Adrenal gland (tissue), 5 donors: Measurements from ENCODE around the gene MYCBP2.

Experiments used
- POLR2A ChIP-seq, 2 donors: fragments of 450-650 bp; IDR thresholded peaks; one replicate each; pipeline ENCODE4 v1.6.1; 2017; ENCODE audit warnings: antibody characterized with exemption in 2 of 2, mild to moderate bottlenecking in 2 of 2, moderate library complexity in 1 of 2
- TF ChIP-seq, protein P1 (sequence below), 6 experiments: fragments of 450-650 bp in 4 of 6; fragments of 200-600 bp in 2 of 6; sonication (generic) in 1 of 6; IDR thresholded peaks; 1 replicate in 5 of 6; 2 replicates in 1 of 6; pipeline versions ENCODE4 v1.5.1 to v1.8.0; 2016 to 2021; ENCODE audit warnings: antibody characterized with exemption in 6 of 6, mild to moderate bottlenecking in 2 of 6, moderate library complexity in 1 of 6
- donor health status: DM: no; HTN: no; CAD: no.

DNA sequence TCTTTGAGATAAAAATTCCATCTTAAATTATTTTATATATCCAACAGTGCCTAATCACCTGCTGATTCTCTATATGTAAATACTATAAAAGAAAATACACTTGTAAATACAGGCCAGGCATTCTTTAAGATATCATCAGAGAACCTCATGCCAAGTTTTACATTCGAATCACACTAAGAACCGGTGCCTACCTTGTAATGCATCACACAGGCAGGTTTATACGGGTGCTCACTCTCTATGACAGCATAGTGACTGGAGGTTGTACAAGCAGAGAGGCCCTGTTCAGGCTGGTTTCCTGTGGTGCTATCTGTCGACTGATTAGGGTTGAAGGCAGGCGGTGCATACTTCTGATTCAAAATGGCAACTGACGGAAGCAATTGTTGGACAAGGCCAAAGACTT is 158.7 kb downstream of the MYCBP2 start:
- TF ChIP-seq, protein P1, sequence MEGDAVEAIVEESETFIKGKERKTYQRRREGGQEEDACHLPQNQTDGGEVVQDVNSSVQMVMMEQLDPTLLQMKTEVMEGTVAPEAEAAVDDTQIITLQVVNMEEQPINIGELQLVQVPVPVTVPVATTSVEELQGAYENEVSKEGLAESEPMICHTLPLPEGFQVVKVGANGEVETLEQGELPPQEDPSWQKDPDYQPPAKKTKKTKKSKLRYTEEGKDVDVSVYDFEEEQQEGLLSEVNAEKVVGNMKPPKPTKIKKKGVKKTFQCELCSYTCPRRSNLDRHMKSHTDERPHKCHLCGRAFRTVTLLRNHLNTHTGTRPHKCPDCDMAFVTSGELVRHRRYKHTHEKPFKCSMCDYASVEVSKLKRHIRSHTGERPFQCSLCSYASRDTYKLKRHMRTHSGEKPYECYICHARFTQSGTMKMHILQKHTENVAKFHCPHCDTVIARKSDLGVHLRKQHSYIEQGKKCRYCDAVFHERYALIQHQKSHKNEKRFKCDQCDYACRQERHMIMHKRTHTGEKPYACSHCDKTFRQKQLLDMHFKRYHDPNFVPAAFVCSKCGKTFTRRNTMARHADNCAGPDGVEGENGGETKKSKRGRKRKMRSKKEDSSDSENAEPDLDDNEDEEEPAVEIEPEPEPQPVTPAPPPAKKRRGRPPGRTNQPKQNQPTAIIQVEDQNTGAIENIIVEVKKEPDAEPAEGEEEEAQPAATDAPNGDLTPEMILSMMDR (IDR thresholded peaks at IDR 0.05) = no peak
- TF ChIP-seq POLR2A (IDR thresholded peaks at IDR 0.05) = no peak
